Measurements from ENCODE around the gene S100A7A. TPM values are rescaled to one million over a fixed set of nuclear protein-coding genes. Genes with fewer than 3 reads are reported as not detected.
A peak's percentile ranks its signal among the peaks of the same experiment; 100 is the strongest.

The S100A7A gene
- total RNA-seq, 1 experiment from 2014 or later: not detected

DNA sequence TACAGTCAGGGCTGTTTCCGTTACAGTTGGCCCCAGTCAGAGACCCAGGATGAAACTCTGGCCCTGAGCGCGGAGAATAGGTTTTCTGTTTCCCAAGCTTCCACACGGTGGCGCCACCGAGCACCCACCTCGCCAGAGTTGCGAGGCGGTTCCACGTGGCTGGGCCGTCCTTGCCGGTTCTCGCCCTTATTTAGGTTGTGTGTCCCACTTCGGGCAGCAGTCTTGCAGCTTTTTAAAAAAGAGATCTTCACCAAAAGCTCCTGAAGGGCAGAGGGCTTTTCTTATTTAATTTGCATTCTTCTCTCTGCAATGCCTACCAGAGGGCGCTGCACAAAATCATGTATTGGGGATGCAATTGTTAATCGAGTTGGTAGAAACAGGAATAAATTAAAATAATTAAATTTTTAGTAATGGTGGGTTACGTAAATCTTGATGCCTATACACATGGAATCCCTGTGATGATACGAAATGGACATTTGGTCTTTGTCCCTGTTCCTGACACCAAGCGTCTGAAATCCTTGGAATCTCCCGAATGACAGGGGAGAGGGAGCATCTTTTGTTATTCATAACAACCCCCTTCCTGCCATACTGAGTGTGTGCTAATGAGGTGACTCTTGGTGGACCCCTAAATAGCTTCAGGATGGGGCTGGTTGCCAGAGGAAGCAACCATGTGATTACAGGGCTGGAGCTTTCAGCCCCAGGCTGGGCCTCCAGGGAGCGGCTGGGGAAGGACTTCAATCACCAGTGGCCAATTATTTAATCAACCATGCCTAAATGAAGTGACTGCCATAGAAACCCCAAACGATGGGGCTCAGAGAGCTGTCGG, 49.7 kb downstream of the S100A7A start (continued):
- TF ChIP-seq CDX4 (CRISPR knock-in tag; IDR thresholded peaks at IDR 0.05; ENCODE audit: borderline replicate concordance) (no peak), SP1 (CRISPR knock-in tag; conservative IDR thresholded peaks at IDR 0.05) (peak; percentile 34; the same call in 1 of the 2 replicates), EMX1 (CRISPR knock-in tag; IDR thresholded peaks at IDR 0.05) (no peak), ZNF396 (CRISPR knock-in tag; IDR thresholded peaks at IDR 0.05; ENCODE audit: borderline replicate concordance) (no peak), RELA (CRISPR knock-in tag; IDR thresholded peaks at IDR 0.05; ENCODE audit: borderline replicate concordance) (no peak), ZNF317 (CRISPR knock-in tag; IDR thresholded peaks at IDR 0.05; ENCODE audit: borderline replicate concordance, low read depth) (no peak), SOX15 (CRISPR knock-in tag; IDR thresholded peaks at IDR 0.05) (no peak), IRF2 (CRISPR knock-in tag; IDR thresholded peaks at IDR 0.05; ENCODE audit: borderline replicate concordance, low read depth) (no peak), FOXJ3 (CRISPR knock-in tag; IDR thresholded peaks at IDR 0.05; ENCODE audit: borderline replicate concordance) (no peak), PRRX2 (CRISPR knock-in tag; IDR thresholded peaks at IDR 0.05) (no peak), GRHL2 (CRISPR knock-in tag; IDR thresholded peaks at IDR 0.05; ENCODE audit: insufficient replicate concordance, severe bottlenecking) (no peak), E2F4 (CRISPR knock-in tag; IDR thresholded peaks at IDR 0.05; ENCODE audit: borderline replicate concordance, low read depth) (no peak), USF1 (CRISPR knock-in tag; IDR thresholded peaks at IDR 0.05) (peak; percentile 35; the same call in 1 of the 2 replicates), JUN (CRISPR knock-in tag; IDR thresholded peaks at IDR 0.05) (no peak), ZNF232 (CRISPR knock-in tag; IDR thresholded peaks at IDR 0.05) (no peak), NFE2L1 (CRISPR knock-in tag; IDR thresholded peaks at IDR 0.05) (no peak; the same call in 1 of the 2 replicates), MXD4 (CRISPR knock-in tag; IDR thresholded peaks at IDR 0.05; ENCODE audit: borderline replicate concordance) (no peak), CBFB (CRISPR knock-in tag; IDR thresholded peaks at IDR 0.05; ENCODE audit: low read depth) (no peak), ELF4 (CRISPR knock-in tag; IDR thresholded peaks at IDR 0.05; ENCODE audit: low read depth) (no peak), NR1H2 (CRISPR knock-in tag; IDR thresholded peaks at IDR 0.05) (no peak), FOXP4 (CRISPR knock-in tag; IDR thresholded peaks at IDR 0.05) (peak; percentile 36; the same call in 1 of the 2 replicates), RORB (CRISPR knock-in tag; IDR thresholded peaks at IDR 0.05) (no peak), ZNF138 (CRISPR knock-in tag; conservative IDR thresholded peaks at IDR 0.05) (no peak)
- TF ChIP-seq, protein P1, sequence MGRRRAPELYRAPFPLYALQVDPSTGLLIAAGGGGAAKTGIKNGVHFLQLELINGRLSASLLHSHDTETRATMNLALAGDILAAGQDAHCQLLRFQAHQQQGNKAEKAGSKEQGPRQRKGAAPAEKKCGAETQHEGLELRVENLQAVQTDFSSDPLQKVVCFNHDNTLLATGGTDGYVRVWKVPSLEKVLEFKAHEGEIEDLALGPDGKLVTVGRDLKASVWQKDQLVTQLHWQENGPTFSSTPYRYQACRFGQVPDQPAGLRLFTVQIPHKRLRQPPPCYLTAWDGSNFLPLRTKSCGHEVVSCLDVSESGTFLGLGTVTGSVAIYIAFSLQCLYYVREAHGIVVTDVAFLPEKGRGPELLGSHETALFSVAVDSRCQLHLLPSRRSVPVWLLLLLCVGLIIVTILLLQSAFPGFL (CRISPR knock-in tag; IDR thresholded peaks at IDR 0.05; ENCODE audit: borderline replicate concordance): no peak
- TF ChIP-seq, protein P2, sequence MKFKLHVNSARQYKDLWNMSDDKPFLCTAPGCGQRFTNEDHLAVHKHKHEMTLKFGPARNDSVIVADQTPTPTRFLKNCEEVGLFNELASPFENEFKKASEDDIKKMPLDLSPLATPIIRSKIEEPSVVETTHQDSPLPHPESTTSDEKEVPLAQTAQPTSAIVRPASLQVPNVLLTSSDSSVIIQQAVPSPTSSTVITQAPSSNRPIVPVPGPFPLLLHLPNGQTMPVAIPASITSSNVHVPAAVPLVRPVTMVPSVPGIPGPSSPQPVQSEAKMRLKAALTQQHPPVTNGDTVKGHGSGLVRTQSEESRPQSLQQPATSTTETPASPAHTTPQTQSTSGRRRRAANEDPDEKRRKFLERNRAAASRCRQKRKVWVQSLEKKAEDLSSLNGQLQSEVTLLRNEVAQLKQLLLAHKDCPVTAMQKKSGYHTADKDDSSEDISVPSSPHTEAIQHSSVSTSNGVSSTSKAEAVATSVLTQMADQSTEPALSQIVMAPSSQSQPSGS (CRISPR knock-in tag; IDR thresholded peaks at IDR 0.05; ENCODE audit: borderline replicate concordance, low read depth): no peak
- TF ChIP-seq, protein P3, sequence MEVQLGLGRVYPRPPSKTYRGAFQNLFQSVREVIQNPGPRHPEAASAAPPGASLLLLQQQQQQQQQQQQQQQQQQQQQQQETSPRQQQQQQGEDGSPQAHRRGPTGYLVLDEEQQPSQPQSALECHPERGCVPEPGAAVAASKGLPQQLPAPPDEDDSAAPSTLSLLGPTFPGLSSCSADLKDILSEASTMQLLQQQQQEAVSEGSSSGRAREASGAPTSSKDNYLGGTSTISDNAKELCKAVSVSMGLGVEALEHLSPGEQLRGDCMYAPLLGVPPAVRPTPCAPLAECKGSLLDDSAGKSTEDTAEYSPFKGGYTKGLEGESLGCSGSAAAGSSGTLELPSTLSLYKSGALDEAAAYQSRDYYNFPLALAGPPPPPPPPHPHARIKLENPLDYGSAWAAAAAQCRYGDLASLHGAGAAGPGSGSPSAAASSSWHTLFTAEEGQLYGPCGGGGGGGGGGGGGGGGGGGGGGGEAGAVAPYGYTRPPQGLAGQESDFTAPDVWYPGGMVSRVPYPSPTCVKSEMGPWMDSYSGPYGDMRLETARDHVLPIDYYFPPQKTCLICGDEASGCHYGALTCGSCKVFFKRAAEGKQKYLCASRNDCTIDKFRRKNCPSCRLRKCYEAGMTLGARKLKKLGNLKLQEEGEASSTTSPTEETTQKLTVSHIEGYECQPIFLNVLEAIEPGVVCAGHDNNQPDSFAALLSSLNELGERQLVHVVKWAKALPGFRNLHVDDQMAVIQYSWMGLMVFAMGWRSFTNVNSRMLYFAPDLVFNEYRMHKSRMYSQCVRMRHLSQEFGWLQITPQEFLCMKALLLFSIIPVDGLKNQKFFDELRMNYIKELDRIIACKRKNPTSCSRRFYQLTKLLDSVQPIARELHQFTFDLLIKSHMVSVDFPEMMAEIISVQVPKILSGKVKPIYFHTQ (CRISPR knock-in tag; IDR thresholded peaks at IDR 0.05): no peak
- TF ChIP-seq, protein P4, sequence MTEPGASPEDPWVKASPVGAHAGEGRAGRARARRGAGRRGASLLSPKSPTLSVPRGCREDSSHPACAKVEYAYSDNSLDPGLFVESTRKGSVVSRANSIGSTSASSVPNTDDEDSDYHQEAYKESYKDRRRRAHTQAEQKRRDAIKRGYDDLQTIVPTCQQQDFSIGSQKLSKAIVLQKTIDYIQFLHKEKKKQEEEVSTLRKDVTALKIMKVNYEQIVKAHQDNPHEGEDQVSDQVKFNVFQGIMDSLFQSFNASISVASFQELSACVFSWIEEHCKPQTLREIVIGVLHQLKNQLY (CRISPR knock-in tag; IDR thresholded peaks at IDR 0.05): no peak

Data from WTC11 (cell line).